GM12878 (cell line): ENCODE measurements around the gene ASIC4. TPM values are rescaled to one million over a fixed set of nuclear protein-coding genes. Genes with fewer than 3 reads are reported as not detected.

ENCODE experiments used
- ATAC-seq: fragments of 200-7000 bp; cut with Tn5 transposase; 3 replicates; pipeline ENCODE4 v1.9.1; 2020; ENCODE audit warnings: mild to moderate bottlenecking, moderate library complexity
- BruUV-seq: library from RNA; stranded (reverse); fragments of 400-500 nt; replicated peaks from 2 replicates; lab custom pipeline; 2021; lab: Mats Ljungman, UMichigan
- CTCF ChIA-PET: fragments of 300-600 bp; sonication (Branson Sonifier 250); formaldehyde crosslinking; extraction: SDS; loops from one replicate; lab custom pipeline; 2021; ENCODE audit warnings: inconsistent platforms; lab: Yijun Ruan, JAX
- POLR2A ChIA-PET: fragments of 350-600 bp; formaldehyde crosslinking; extraction: SDS; loops from one replicate; lab custom pipeline; 2021; ENCODE audit warnings: inconsistent platforms; lab: Charles Lee
- RAD21 ChIA-PET: fragments of 300-600 bp; sonication (Branson Sonifier 250); formaldehyde crosslinking; loops from one replicate; lab custom pipeline; 2023; ENCODE audit warnings: antibody characterized with exemption; ENCODE audit not compliant: unreplicated experiment; lab: Charles Lee
- SMC1A ChIA-PET: fragments of 300-600 bp; sonication (Branson Sonifier 250); formaldehyde crosslinking; loops from one replicate; lab custom pipeline; 2023; ENCODE audit not compliant: unreplicated experiment, uncharacterized antibody; lab: Charles Lee
- DNase-seq: peaks from one replicate; pipeline ENCODE4 v3.0.0-alpha.2; 2011; ENCODE audit warnings: low read depth, low spot score
- FAIRE-seq: peaks from 3 replicates; lab custom pipeline; 2011; peaks lifted over from hg19 to GRCh38; lab: Jason Lieb, UNC
- H2AFZ ChIP-seq: 2 replicates; pipeline ENCODE4 v1.6.0; 2011; ENCODE audit warnings: low read depth, low read length, control low read depth; ENCODE audit not compliant: control insufficient read depth
- H3K27ac ChIP-seq: 2 replicates; pipeline ENCODE4 v1.5.1; 2011; ENCODE audit warnings: control low read depth; ENCODE audit not compliant: control insufficient read depth, insufficient read depth
- H3K27me3 ChIP-seq, 2 experiments: replicated peaks in 1 of 2; 2 replicates each; pipeline versions ENCODE4 v1.6.0 to v1.6.1; 2011; ENCODE audit warnings: low read length in 1 of 2; ENCODE audit not compliant: control insufficient read depth in 2 of 2, insufficient read depth in 2 of 2
- H3K36me3 ChIP-seq, 2 experiments: 2 replicates each; pipeline ENCODE4 v1.5.1; 2011; ENCODE audit warnings: low read length in 1 of 2; ENCODE audit not compliant: control insufficient read depth in 2 of 2, insufficient read depth in 2 of 2
- H3K4me1 ChIP-seq: 2 replicates; pipeline ENCODE4 v1.6.1; 2011; ENCODE audit warnings: mild to moderate bottlenecking, low read length, moderate library complexity, mixed read lengths; ENCODE audit not compliant: control insufficient read depth, insufficient read depth
- H3K4me2 ChIP-seq: 2 replicates; pipeline ENCODE4 v1.6.0; 2011; ENCODE audit warnings: control low read depth; ENCODE audit not compliant: control insufficient read depth, insufficient read depth
- H3K4me3 ChIP-seq: fragments of 200-600 bp; sonication (generic); 2 replicates; pipeline ENCODE4 v1.5.1; 2016
- H3K79me2 ChIP-seq: 2 replicates; pipeline ENCODE4 v1.6.0; 2011; ENCODE audit warnings: low read length; ENCODE audit not compliant: control insufficient read depth, insufficient read depth
- H3K9ac ChIP-seq: 2 replicates; pipeline ENCODE4 v1.8.0; 2011; ENCODE audit warnings: low read length, control low read depth, mixed read lengths; ENCODE audit not compliant: control insufficient read depth, insufficient read depth
- H3K9me3 ChIP-seq: replicated peaks from 3 replicates; pipeline ENCODE4 v1.5.1; 2011; ENCODE audit warnings: mild to moderate bottlenecking, low read length; ENCODE audit not compliant: control insufficient read depth, insufficient read depth
- H4K20me1 ChIP-seq: 2 replicates; pipeline ENCODE4 v1.6.0; 2011; ENCODE audit not compliant: control insufficient read depth, insufficient read depth
- BRCA1 ChIP-seq: IDR thresholded peaks from 2 replicates; pipeline ENCODE4 v1.6.1; 2011; ENCODE audit warnings: low read depth, low read length, improper control_type of control experiment
- CEBPB ChIP-seq, 2 experiments: fragments of 150-350 bp in 1 of 2; IDR thresholded peaks; 2 replicates each; pipeline ENCODE4 v1.6.1; 2012 to 2014; ENCODE audit warnings: low read depth in 2 of 2, low read length in 2 of 2, borderline replicate concordance in 1 of 2, inconsistent platforms in 1 of 2
- EGR1 ChIP-seq, 2 experiments: IDR thresholded peaks; 1 replicate in 1 of 2; 2 replicates in 1 of 2; pipeline ENCODE4 v1.6.1; 2011 to 2012; ENCODE audit warnings: low read depth in 2 of 2, low read length in 2 of 2, borderline replicate concordance in 1 of 2, mild to moderate bottlenecking in 1 of 2, moderate library complexity in 1 of 2
- IKZF1 ChIP-seq: fragments of 450-650 bp; conservative IDR thresholded peaks from 2 replicates; pipeline ENCODE4 v1.6.1; 2017; ENCODE audit warnings: antibody characterized with exemption, mild to moderate bottlenecking
- KLF5 ChIP-seq: fragments of 450-650 bp; IDR thresholded peaks from 2 replicates; pipeline ENCODE4 v1.6.1; 2014; ENCODE audit warnings: mild to moderate bottlenecking; ENCODE audit not compliant: partially characterized antibody
- NBN ChIP-seq: fragments of 450-650 bp; IDR thresholded peaks from 2 replicates; pipeline ENCODE4 v1.6.1; 2016
- PBX3 ChIP-seq: IDR thresholded peaks from 2 replicates; pipeline ENCODE4 v1.6.1; 2011; ENCODE audit warnings: mild to moderate bottlenecking, low read depth, low read length, moderate library complexity; ENCODE audit not compliant: insufficient replicate concordance
- STAT1 ChIP-seq: fragments of 450-650 bp; conservative IDR thresholded peaks from 2 replicates; pipeline ENCODE4 v1.6.1; 2014; ENCODE audit warnings: antibody characterized with exemption, mild to moderate bottlenecking
- WGBS: methylation state at CpG from one replicate; pipeline ENCODE4 v1.1.6; 2016; ENCODE audit warnings: low lambda C conversion rate; ENCODE audit not compliant: insufficient replicate concordance, insufficient coverage; ENCODE audit errors: missing lambda C conversion rate; 5-methylcytosine and 5-hydroxymethylcytosine counted together
- in situ Hi-C: fragments of 300-500 bp; cut with MboI; formaldehyde crosslinking; loops from 9 replicates; pipeline ENCODE4 v1.14.3; 2018; ENCODE audit warnings: mixed read lengths
- intact Hi-C: fragments of 100-400 bp; cut with micrococcal nuclease; formaldehyde crosslinking; loops from one replicate; pipeline ENCODE4 v1.14.2; 2022; ENCODE audit not compliant: unreplicated experiment
- polyA plus RNA-seq, 11 experiments: library from polyadenylated mRNA; depleted of rRNA in 4 of 11; unstranded in 6 of 11; stranded (reverse) in 5 of 11; fragments of >200 nt; fragmentation: Nextera tagmentation in 4 of 11; fragmentation: Illumina TruSeq in 1 of 11; extraction: Ambion mirVana in 4 of 11; extraction: Trizol in 1 of 11; gene quantifications; 1 replicate in 1 of 11; 2 replicates in 10 of 11; pipeline versions ENCODE4 v1.2.1 to v1.2.3, GENCODE V29; 2011 to 2016; ENCODE audit warnings: inconsistent platforms in 2 of 11, missing spikeins in 2 of 11, low read depth in 1 of 11
- total RNA-seq, 4 experiments: library from RNA; depleted of rRNA in 3 of 4; stranded (reverse); fragments of >200 nt in 3 of 4; fragmentation: Illumina TruSeq in 1 of 4; extraction: Trizol in 1 of 4; gene quantifications; 2 replicates each; pipeline versions ENCODE4 v1.2.1 to v1.2.3, GENCODE V29; 2013 to 2021
- TF ChIP-seq, protein P1 (sequence below): fragments of 450-650 bp; IDR thresholded peaks from 2 replicates; pipeline ENCODE4 v1.6.1; 2017; ENCODE audit warnings: mild to moderate bottlenecking, moderate library complexity
- TF ChIP-seq, protein P2 (sequence below): fragments of 450-650 bp; conservative IDR thresholded peaks from 2 replicates; pipeline ENCODE4 v1.6.1; 2017; ENCODE audit warnings: mild to moderate bottlenecking, moderate library complexity

Gene ASIC4
- total and polyA plus RNA-seq, 10 of the 15 experiments (the other 5 are each of a cell fraction or from before 2014, with no cell fraction given): 0.01 TPM; not detected in 9

GRCh38 chr2:219519526-219519916 lies 5.2 kb downstream of the ASIC4 start:
- no peak for TF ChIP-seq PBX3
- TF ChIP-seq, protein P1, sequence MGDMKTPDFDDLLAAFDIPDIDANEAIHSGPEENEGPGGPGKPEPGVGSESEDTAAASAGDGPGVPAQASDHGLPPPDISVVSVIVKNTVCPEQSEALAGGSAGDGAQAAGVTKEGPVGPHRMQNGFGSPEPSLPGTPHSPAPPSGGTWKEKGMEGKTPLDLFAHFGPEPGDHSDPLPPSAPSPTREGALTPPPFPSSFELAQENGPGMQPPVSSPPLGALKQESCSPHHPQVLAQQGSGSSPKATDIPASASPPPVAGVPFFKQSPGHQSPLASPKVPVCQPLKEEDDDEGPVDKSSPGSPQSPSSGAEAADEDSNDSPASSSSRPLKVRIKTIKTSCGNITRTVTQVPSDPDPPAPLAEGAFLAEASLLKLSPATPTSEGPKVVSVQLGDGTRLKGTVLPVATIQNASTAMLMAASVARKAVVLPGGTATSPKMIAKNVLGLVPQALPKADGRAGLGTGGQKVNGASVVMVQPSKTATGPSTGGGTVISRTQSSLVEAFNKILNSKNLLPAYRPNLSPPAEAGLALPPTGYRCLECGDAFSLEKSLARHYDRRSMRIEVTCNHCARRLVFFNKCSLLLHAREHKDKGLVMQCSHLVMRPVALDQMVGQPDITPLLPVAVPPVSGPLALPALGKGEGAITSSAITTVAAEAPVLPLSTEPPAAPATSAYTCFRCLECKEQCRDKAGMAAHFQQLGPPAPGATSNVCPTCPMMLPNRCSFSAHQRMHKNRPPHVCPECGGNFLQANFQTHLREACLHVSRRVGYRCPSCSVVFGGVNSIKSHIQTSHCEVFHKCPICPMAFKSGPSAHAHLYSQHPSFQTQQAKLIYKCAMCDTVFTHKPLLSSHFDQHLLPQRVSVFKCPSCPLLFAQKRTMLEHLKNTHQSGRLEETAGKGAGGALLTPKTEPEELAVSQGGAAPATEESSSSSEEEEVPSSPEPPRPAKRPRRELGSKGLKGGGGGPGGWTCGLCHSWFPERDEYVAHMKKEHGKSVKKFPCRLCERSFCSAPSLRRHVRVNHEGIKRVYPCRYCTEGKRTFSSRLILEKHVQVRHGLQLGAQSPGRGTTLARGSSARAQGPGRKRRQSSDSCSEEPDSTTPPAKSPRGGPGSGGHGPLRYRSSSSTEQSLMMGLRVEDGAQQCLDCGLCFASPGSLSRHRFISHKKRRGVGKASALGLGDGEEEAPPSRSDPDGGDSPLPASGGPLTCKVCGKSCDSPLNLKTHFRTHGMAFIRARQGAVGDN: no peak
- no peak for TF ChIP-seq STAT1
- TF ChIP-seq IKZF1: no peak
- TF ChIP-seq CEBPB (IDR thresholded peaks at IDR 0.05; ENCODE audit: borderline replicate concordance in 1 of 2, low read depth in 2 of 2, low read length in 2 of 2): no peak
- TF ChIP-seq, protein P2, sequence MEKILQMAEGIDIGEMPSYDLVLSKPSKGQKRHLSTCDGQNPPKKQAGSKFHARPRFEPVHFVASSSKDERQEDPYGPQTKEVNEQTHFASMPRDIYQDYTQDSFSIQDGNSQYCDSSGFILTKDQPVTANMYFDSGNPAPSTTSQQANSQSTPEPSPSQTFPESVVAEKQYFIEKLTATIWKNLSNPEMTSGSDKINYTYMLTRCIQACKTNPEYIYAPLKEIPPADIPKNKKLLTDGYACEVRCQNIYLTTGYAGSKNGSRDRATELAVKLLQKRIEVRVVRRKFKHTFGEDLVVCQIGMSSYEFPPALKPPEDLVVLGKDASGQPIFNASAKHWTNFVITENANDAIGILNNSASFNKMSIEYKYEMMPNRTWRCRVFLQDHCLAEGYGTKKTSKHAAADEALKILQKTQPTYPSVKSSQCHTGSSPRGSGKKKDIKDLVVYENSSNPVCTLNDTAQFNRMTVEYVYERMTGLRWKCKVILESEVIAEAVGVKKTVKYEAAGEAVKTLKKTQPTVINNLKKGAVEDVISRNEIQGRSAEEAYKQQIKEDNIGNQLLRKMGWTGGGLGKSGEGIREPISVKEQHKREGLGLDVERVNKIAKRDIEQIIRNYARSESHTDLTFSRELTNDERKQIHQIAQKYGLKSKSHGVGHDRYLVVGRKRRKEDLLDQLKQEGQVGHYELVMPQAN: no peak
- TF ChIP-seq NBN: no peak
- TF ChIP-seq BRCA1: no peak
- TF ChIP-seq KLF5: no peak
- no peak for TF ChIP-seq EGR1 (IDR thresholded peaks at IDR 0.05; ENCODE audit: borderline replicate concordance in 1 of 2, low read depth in 2 of 2, low read length in 2 of 2)
- in situ Hi-C loops: no loop called here
- 46% methylated on average over 9 of the region's 9 CpGs for WGBS
- CTCF ChIA-PET: interaction anchor here (1.7 to 2.3 kb wide), 2 partner anchors 10 to 24 kb away, joined by 5 to 9 read pairs; no protein-coding TSS in a partner anchor
- no TSS peak for BruUV-seq
- no peaks in the 10 kb centered on the region for H3K36me3 ChIP-seq
- no peak overlapping the region for H3K4me2 ChIP-seq
- intact Hi-C loops: no loop called here
- POLR2A ChIA-PET: no interaction called here
- H3K4me1 ChIP-seq: no peaks in the 10 kb centered on the region
- H3K9me3 ChIP-seq: no peaks in the 10 kb centered on the region
- SMC1A ChIA-PET: interaction anchor here (1.6 kb wide), 1 partner anchor 10 kb away, joined by 5 read pairs; no protein-coding TSS in a partner anchor
- ATAC-seq: no peak
- no peak for FAIRE-seq
- H3K27ac ChIP-seq: no peak overlapping the region
- no peaks in the 10 kb centered on the region for H3K79me2 ChIP-seq
- RAD21 ChIA-PET: interaction anchor here (1.0 to 1.2 kb wide), 2 partner anchors 10 to 21 kb away, joined by 3 read pairs; partner anchors contain the start of gene GMPPA
- H2AFZ ChIP-seq: no peak overlapping the region
- H3K9ac ChIP-seq: no peak overlapping the region
- peaks cover 11 to 17% of the 10 kb centered on the region in 2 experiments for H3K27me3 ChIP-seq
- no peaks in the 10 kb centered on the region for H4K20me1 ChIP-seq
- DNase-seq: no peak
- no peak overlapping the region for H3K4me3 ChIP-seq
